Esophagus muscularis mucosa (tissue), 4 donors: Measurements from ENCODE around the gene KRT75.

Source experiments
- CTCF ChIP-seq, 3 experiments: fragments of 200-600 bp in 2 of 3; fragments of 450-650 bp in 1 of 3; sonication (generic) in 2 of 3; IDR thresholded peaks; one replicate each; pipeline ENCODE4 v1.5.1; 2017 to 2019; ENCODE audit warnings: antibody characterized with exemption in 3 of 3, mild to moderate bottlenecking in 2 of 3, moderate library complexity in 1 of 3
- EP300 ChIP-seq: sonication (generic); formaldehyde crosslinking; IDR thresholded peaks from one replicate; pipeline ENCODE4 v1.6.1; 2017; ENCODE audit warnings: antibody characterized with exemption
- POLR2A ChIP-seq: fragments of 450-650 bp; IDR thresholded peaks from one replicate; pipeline ENCODE4 v1.6.1; 2017; ENCODE audit warnings: antibody characterized with exemption, moderate library complexity, mild to moderate bottlenecking, low read depth
- POLR2AphosphoS5 ChIP-seq, 2 donors: sonication (generic); formaldehyde crosslinking; IDR thresholded peaks; one replicate each; pipeline ENCODE4 v1.6.1; 2017; ENCODE audit warnings: antibody characterized with exemption in 2 of 2

- TF ChIP-seq POLR2A (no peak), CTCF (IDR thresholded peaks at IDR 0.05) (no peak), POLR2AphosphoS5 (IDR thresholded peaks at IDR 0.05) (no peak), EP300 (no peak)
Measured at GRCh38 chr12:52433501-52434080, 580 bp downstream of the KRT75 start.
